OCI-LY3 (cell line): ENCODE data around the gene KCTD13.

ENCODE experiments used
- EZH2phosphoT487 ChIP-seq: fragments of 200-600 bp; shearing (Covaris generic); IDR thresholded peaks from 2 replicates; pipeline ENCODE4 v1.6.1; 2018; ENCODE audit warnings: antibody characterized with exemption, mixed run types, low read depth
- TF ChIP-seq, protein P1 (sequence below): fragments of 200-600, 300-600 bp; sonication (generic); IDR thresholded peaks from 2 replicates; pipeline ENCODE4 v1.5.1; 2014; ENCODE audit warnings: antibody characterized with exemption, low read length, low read depth

DNA sequence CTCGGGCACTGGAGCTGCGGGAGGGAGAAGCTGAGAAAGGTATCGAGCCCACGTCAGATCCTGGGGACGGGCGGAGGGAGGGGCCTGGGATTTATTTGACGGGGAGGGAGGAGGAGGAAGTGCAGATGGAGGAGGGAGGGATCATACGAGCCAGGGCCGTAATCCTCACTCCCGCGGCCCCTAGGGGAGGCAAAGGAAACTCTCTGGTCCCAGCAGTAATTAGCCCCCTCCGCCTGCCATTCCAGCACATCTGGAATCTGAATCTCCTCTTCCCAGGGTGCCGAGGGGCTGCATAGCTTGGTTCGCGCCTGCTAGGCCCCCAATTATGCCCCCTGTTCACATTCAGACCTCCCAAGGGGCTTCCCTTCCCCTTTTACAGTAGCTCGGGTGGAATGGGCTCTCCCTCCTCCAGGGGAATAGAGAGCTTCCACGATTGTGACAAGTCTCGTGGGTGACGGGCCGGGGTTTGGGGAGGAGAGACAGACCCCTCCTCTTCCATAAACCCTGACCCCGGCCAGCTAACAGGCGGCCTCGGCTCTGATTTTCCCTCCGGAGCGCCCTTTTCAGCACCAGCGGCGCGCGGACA lies 26.4 kb downstream of the KCTD13 start, which contains the start of gene SEZ6L2:
- TF ChIP-seq, protein P1, sequence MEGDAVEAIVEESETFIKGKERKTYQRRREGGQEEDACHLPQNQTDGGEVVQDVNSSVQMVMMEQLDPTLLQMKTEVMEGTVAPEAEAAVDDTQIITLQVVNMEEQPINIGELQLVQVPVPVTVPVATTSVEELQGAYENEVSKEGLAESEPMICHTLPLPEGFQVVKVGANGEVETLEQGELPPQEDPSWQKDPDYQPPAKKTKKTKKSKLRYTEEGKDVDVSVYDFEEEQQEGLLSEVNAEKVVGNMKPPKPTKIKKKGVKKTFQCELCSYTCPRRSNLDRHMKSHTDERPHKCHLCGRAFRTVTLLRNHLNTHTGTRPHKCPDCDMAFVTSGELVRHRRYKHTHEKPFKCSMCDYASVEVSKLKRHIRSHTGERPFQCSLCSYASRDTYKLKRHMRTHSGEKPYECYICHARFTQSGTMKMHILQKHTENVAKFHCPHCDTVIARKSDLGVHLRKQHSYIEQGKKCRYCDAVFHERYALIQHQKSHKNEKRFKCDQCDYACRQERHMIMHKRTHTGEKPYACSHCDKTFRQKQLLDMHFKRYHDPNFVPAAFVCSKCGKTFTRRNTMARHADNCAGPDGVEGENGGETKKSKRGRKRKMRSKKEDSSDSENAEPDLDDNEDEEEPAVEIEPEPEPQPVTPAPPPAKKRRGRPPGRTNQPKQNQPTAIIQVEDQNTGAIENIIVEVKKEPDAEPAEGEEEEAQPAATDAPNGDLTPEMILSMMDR = no peak
- no peak for TF ChIP-seq EZH2phosphoT487
